Gastroesophageal sphincter (tissue), 4 donors: ENCODE results near the gene PPFIA1. TPM values are rescaled to one million over a fixed set of nuclear protein-coding genes. Genes with fewer than 3 reads are reported as not detected.

Source experiments
- ATAC-seq: fragments of 150-250 bp; one replicate; pipeline ENCODE4 v1.9.1; 2016; ENCODE audit warnings: mild to moderate bottlenecking, moderate library complexity
- H3K27ac ChIP-seq, 4 donors: fragments of 200-600 bp; sonication (generic) in 3 of 4; 1 replicate in 3 of 4; 2 replicates in 1 of 4; pipeline ENCODE4 v1.5.1; 2016 to 2019
- H3K27me3 ChIP-seq: fragments of 200-600 bp; sonication (generic); one replicate; pipeline ENCODE4 v1.5.1; 2019
- H3K36me3 ChIP-seq, 2 donors: fragments of 200-600 bp; sonication (generic); one replicate each; pipeline ENCODE4 v1.5.1; 2019; ENCODE audit warnings: control low read depth in 1 of 2
- H3K4me1 ChIP-seq, 3 donors: fragments of 200-600 bp; sonication (generic); 1 replicate in 2 of 3; 2 replicates in 1 of 3; pipeline ENCODE4 v1.5.1; 2016 to 2019; ENCODE audit warnings: control low read depth in 2 of 3
- H3K4me3 ChIP-seq, 2 donors: fragments of 200-600 bp; sonication (generic); one replicate each; pipeline ENCODE4 v1.5.1; 2019; ENCODE audit warnings: mild to moderate bottlenecking in 1 of 2, moderate library complexity in 1 of 2
- H3K9me3 ChIP-seq, 3 donors: fragments of 200-600 bp; sonication (generic); one replicate each; pipeline ENCODE4 v1.5.1; 2017 to 2019; ENCODE audit warnings: control low read depth in 2 of 3
- EP300 ChIP-seq: sonication (generic); formaldehyde crosslinking; IDR thresholded peaks from one replicate; pipeline ENCODE4 v1.6.1; 2017; ENCODE audit warnings: antibody characterized with exemption, mild to moderate bottlenecking
- POLR2A ChIP-seq, 2 donors: fragments of 450-650 bp; IDR thresholded peaks; one replicate each; pipeline ENCODE4 v1.6.1; 2017; ENCODE audit warnings: antibody characterized with exemption in 2 of 2, mild to moderate bottlenecking in 2 of 2, moderate library complexity in 1 of 2
- POLR2AphosphoS5 ChIP-seq: sonication (generic); formaldehyde crosslinking; IDR thresholded peaks from one replicate; pipeline ENCODE4 v1.6.1; 2017; ENCODE audit warnings: antibody characterized with exemption
- WGBS, 2 donors: methylation state at CpG; one replicate each; pipeline ENCODE4 v1.1.5; 2018; ENCODE audit warnings: low coverage in 1 of 2; 5-methylcytosine and 5-hydroxymethylcytosine counted together
- total RNA-seq, 4 donors: library from RNA; depleted of rRNA; stranded (reverse); fragments of >200 nt; gene quantifications; one replicate each; pipeline ENCODE4 v1.1.0, GENCODE V29; 2016
- TF ChIP-seq, protein P1 (sequence below), 4 experiments: fragments of 200-600 bp in 2 of 4; fragments of 450-650 bp in 2 of 4; sonication (generic) in 1 of 4; IDR thresholded peaks; one replicate each; pipeline ENCODE4 v1.5.1; 2017 to 2019; ENCODE audit warnings: antibody characterized with exemption in 4 of 4, mild to moderate bottlenecking in 2 of 4, moderate library complexity in 2 of 4

PPFIA1 gene
- total RNA-seq, 4 donors from 2014 or later, result 54.3 to 68.8 (median 61.5) TPM

DNA sequence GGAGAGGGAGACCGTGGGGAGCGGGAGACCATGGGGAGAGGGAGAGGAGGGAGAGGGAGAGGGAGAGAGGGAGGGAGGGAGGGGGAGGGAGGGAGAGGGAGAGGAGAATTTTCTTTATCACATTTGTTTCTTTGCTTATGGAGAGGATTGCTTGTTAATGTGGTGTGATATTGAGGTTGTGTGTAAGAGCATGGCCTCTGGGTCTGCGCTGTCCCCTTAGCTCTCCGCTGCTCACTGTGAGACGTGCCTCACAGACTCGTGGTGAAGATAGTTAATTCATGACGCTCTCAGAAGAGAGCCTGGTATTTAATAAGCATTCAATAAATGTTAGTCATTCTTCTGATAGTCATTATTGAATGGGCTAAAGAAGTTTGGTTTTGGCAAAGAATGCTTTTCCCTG lies 26.2 kb downstream of the PPFIA1 start:
- Histone ChIP-seq H3K36me3 (peaks cover 0 to 36% of the 10 kb centered on the region in 2 donors), H3K27me3 (no peaks in the 10 kb centered on the region), H3K4me3 (no peak overlapping the region), H3K4me1 (peaks cover 0 to 6% (median 0%) of the 10 kb centered on the region in 3 donors), H3K27ac (no peak overlapping the region), H3K9me3 (no peaks in the 10 kb centered on the region)
- no peak for ATAC-seq
- 86 to 100% methylated on average over 1 to 5 of the region's 7 CpGs for WGBS, 2 donors
- TF ChIP-seq EP300 (no peak), POLR2A (IDR thresholded peaks at IDR 0.05) (no peak), POLR2AphosphoS5 (no peak)
- TF ChIP-seq, protein P1, sequence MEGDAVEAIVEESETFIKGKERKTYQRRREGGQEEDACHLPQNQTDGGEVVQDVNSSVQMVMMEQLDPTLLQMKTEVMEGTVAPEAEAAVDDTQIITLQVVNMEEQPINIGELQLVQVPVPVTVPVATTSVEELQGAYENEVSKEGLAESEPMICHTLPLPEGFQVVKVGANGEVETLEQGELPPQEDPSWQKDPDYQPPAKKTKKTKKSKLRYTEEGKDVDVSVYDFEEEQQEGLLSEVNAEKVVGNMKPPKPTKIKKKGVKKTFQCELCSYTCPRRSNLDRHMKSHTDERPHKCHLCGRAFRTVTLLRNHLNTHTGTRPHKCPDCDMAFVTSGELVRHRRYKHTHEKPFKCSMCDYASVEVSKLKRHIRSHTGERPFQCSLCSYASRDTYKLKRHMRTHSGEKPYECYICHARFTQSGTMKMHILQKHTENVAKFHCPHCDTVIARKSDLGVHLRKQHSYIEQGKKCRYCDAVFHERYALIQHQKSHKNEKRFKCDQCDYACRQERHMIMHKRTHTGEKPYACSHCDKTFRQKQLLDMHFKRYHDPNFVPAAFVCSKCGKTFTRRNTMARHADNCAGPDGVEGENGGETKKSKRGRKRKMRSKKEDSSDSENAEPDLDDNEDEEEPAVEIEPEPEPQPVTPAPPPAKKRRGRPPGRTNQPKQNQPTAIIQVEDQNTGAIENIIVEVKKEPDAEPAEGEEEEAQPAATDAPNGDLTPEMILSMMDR (IDR thresholded peaks at IDR 0.05), result no peak

DNA sequence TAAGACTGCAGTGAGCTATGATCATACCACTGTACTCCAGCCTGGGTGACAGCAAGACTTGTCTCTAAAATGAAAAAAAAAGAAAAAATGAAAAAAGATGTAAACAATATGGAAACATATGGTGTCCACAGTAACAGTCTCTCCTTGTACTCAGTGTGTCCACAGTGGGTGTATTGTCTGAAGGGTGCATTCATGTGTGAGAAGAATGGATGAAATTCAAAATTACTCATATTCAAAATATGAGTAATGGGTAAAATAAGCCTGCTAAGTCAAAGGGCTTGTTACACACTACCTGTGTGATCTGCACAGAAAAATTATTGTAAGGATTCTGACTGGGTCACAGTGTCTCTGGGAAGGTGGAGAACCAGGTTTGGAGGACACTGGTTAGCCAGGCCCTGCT lies 26.9 kb downstream of the PPFIA1 start:
- ATAC-seq, result no peak

DNA sequence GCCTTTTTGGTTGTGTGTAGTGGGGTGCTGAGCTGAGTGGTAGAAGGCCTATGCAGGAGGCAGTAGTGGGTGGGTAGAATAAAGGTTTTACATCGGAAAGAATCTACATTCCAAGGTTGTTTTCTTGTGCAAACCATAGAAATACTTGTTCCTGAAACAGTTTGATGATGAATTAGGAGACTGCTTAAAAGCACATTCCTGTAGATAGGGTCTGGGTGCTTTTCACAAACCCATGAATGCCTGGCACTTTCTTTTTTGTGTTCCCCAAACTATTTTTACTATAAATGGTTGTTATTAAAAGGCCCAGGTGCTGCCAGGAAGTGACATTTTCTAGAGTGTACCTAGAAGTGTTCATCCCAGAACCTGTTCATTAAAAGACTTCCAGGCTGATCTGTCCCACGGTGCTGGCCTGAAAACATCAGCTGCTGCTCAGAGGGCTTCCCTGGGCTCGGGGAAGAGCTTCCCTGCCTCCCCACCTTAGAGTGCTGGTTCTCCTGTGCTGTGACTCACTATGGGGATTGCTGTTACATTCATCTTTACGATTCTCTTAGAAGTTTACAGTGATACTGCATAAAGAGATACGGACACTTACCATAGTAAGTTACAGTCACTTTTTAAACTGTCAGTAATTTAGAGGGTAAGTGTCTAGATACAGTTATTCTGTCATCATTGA lies 27.9 kb downstream of the PPFIA1 start:
- Histone ChIP-seq H3K4me1 (peaks cover 0 to 22% (median 0%) of the 10 kb centered on the region in 3 donors), H3K36me3 (peaks cover 0 to 19% of the 10 kb centered on the region in 2 donors), H3K27me3 (no peaks in the 10 kb centered on the region), H3K27ac (no peak overlapping the region), H3K4me3 (no peak overlapping the region), H3K9me3 (no peaks in the 10 kb centered on the region)
- ATAC-seq, result no peak
- TF ChIP-seq POLR2A (IDR thresholded peaks at IDR 0.05) (no peak), POLR2AphosphoS5 (no peak), EP300 (no peak)
- TF ChIP-seq, protein P1 (IDR thresholded peaks at IDR 0.05), result no peak
- 62 to 65% methylated on average over 2 to 4 of the region's 5 CpGs for WGBS, 2 donors

More for the DNA sequence above, 26.9 kb downstream of the PPFIA1 start:
- Histone ChIP-seq H3K27me3 (no peaks in the 10 kb centered on the region), H3K36me3 (peaks cover 0 to 30% of the 10 kb centered on the region in 2 donors), H3K9me3 (no peaks in the 10 kb centered on the region), H3K4me1 (peaks cover 0 to 13% (median 0%) of the 10 kb centered on the region in 3 donors), H3K27ac (no peak overlapping the region), H3K4me3 (no peak overlapping the region)
- TF ChIP-seq POLR2AphosphoS5 (no peak), EP300 (no peak), POLR2A (IDR thresholded peaks at IDR 0.05) (no peak)
- TF ChIP-seq, protein P1 (IDR thresholded peaks at IDR 0.05), result no peak

DNA sequence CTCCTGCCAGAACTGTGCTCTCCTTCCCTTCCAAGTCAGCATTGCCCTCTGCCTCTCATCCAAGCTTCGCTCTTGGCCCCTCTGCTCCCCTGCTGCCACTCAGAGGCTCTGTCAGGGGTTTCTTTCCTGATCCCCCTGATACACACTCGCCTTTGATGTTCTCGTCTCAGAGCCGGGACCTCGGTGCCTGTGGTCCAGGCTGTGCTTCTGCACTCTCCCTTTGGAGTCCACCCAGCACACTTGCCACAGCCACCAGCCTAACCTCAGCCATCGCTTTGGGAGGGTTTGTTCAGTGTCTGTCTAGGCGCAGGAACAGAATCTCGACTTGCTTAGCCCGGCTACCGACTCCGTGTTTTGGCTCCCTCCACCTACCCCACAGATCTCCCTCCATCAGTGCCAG lies 29.1 kb downstream of the PPFIA1 start:
- no peaks in the 10 kb centered on the region for H3K9me3 ChIP-seq
- WGBS, 2 donors, result 94 to 97% methylated on average over 11 of the region's 11 CpGs
- peaks cover 0 to 31% (median 0%) of the 10 kb centered on the region in 3 donors for H3K4me1 ChIP-seq
- no peaks in the 10 kb centered on the region for H3K27me3 ChIP-seq
- no peak for ATAC-seq
- no peak overlapping the region for H3K27ac ChIP-seq
- peaks cover 0 to 16% of the 10 kb centered on the region in 2 donors for H3K36me3 ChIP-seq
- no peak overlapping the region for H3K4me3 ChIP-seq
- no peak for TF ChIP-seq EP300
- TF ChIP-seq POLR2AphosphoS5, result no peak
- TF ChIP-seq, protein P1 (IDR thresholded peaks at IDR 0.05), result no peak
- TF ChIP-seq POLR2A (IDR thresholded peaks at IDR 0.05), result no peak

DNA sequence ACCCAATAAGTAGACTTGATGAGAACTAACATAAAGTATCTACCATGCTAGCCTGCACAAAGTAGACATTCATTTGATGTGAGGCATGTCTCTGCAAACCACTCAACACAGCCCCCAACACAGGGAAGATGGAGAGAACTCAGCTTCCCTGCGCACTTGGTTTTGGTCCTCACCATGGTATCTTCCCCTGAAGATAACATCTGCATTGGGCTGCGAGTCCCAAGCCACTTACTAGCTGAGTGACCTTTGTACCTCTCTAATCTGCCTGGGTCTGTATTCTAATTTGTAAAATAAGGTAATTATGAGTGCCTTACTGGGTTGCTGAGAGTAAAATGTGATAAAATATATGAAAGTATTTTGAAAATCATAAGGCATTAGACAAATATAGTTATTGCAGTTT lies 30.7 kb downstream of the PPFIA1 start:
- ATAC-seq, result no peak
- no peaks in the 10 kb centered on the region for H3K27me3 ChIP-seq
- H3K4me1 ChIP-seq, result peaks cover 0 to 31% (median 0%) of the 10 kb centered on the region in 3 donors
- no peak overlapping the region for H3K4me3 ChIP-seq
- TF ChIP-seq EP300, result no peak
- TF ChIP-seq POLR2AphosphoS5, result no peak
- no peak for TF ChIP-seq POLR2A (IDR thresholded peaks at IDR 0.05)
- TF ChIP-seq, protein P1 (IDR thresholded peaks at IDR 0.05), result no peak
- WGBS, 2 donors, result 80 to 100% methylated on average over 1 of the region's 2 CpGs
- no peaks in the 10 kb centered on the region for H3K9me3 ChIP-seq
- H3K27ac ChIP-seq, result no peak overlapping the region
- peaks cover 0 to 16% of the 10 kb centered on the region in 2 donors for H3K36me3 ChIP-seq
